ENCODE data around the gene LCN12. TPM values are rescaled to one million over a fixed set of nuclear protein-coding genes. Genes with fewer than 3 reads are reported as not detected.

LCN12 gene
- total RNA-seq, 1 donor from 2014 or later = 1.5 TPM

DNA sequence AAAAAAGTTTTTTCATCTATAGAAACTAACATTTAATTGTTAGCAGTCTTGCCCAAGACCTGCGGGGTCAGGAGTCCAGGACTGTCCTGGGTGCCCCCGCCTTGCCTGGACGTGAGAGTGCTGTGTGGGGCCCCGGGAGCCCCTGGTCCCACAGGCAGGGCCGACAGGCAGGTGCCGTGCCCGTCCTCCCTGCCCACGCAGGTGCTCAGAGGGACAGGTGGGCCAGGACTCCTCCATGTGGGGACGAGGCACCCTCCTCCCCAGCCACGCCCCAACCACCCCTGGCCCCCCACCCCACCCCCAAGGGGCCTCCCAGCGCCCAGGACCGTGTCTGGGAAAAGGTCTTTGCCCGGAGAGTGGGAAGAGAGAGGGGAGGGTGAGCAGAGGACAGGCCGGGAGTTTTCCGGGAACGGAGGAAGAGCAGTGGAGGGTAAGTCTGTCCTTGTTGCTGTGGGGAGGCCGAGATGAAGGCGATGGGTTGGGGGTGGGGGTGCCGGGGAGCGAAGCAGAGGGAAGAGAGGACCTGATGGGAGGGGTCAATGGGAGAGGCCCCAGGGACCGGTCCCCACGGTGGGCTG is 2.7 kb upstream of the LCN12 start:
- TF ChIP-seq, protein P1, sequence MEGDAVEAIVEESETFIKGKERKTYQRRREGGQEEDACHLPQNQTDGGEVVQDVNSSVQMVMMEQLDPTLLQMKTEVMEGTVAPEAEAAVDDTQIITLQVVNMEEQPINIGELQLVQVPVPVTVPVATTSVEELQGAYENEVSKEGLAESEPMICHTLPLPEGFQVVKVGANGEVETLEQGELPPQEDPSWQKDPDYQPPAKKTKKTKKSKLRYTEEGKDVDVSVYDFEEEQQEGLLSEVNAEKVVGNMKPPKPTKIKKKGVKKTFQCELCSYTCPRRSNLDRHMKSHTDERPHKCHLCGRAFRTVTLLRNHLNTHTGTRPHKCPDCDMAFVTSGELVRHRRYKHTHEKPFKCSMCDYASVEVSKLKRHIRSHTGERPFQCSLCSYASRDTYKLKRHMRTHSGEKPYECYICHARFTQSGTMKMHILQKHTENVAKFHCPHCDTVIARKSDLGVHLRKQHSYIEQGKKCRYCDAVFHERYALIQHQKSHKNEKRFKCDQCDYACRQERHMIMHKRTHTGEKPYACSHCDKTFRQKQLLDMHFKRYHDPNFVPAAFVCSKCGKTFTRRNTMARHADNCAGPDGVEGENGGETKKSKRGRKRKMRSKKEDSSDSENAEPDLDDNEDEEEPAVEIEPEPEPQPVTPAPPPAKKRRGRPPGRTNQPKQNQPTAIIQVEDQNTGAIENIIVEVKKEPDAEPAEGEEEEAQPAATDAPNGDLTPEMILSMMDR (IDR thresholded peaks at IDR 0.05; ENCODE audit: unreplicated experiment) = no peak
- DNase-seq (ENCODE audit: low spot score) = no peak
- peaks cover 6% of the 10 kb centered on the region for H3K27me3 Mint-ChIP-seq (ENCODE audit: unreplicated experiment)
- no peak overlapping the region for H3K27ac Mint-ChIP-seq (ENCODE audit: unreplicated experiment)
- H3K4me3 Mint-ChIP-seq (ENCODE audit: unreplicated experiment) = no peak overlapping the region
- no peaks in the 10 kb centered on the region for H3K9me3 Mint-ChIP-seq (ENCODE audit: unreplicated experiment)
- H3K4me1 Mint-ChIP-seq (ENCODE audit: unreplicated experiment) = no peaks in the 10 kb centered on the region
- no peaks in the 10 kb centered on the region for H3K36me3 Mint-ChIP-seq (ENCODE audit: low read depth, unreplicated experiment)

DNA sequence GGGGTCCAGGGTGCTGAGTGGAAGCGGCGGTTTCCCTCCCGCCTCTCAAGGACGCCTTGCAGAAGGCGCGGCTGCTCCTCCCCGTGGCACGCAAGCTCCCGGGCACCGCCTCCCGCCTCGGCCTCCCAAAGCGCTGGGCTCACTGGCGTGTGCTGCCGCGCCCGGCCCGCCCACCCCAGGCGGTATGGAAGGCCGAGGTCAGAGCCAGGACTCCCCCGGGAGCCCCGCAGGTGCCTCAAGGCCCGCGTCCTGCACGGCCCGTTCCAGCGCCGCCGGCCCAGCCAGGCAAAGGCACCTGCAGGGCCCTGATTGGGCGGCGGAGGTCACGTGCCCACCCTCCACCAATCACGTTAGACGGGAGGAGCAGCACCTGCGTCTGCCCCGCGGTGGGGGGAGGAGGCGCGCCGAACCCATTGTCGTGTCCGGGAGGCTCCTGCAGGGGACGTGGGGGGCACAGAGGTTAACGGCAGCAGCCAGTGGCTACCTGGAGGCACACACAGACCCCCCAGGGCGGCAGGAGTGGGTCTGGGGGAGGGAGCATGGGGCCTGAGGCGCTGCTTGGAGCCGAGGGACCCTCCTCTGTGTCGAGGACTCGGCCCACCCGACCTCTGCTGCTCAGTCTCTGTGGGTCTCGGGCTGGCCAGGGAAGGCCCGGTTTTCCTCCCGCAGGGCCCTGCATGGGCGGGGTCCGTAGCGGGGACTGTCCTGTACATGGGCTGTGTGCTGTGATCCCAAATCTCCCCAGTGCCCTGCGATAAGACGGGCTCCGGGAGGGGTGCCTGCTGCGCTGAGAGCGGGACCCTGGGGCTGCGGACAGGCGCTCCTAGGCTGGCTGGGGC is 2.0 kb upstream of the LCN12 start:
- no peaks in the 10 kb centered on the region for H3K4me1 Mint-ChIP-seq (ENCODE audit: unreplicated experiment)
- H3K27me3 Mint-ChIP-seq (ENCODE audit: unreplicated experiment) = peaks cover 4% of the 10 kb centered on the region
- H3K9me3 Mint-ChIP-seq (ENCODE audit: unreplicated experiment) = no peaks in the 10 kb centered on the region
- TF ChIP-seq, protein P1 (IDR thresholded peaks at IDR 0.05; ENCODE audit: unreplicated experiment) = no peak
- no peaks in the 10 kb centered on the region for H3K36me3 Mint-ChIP-seq (ENCODE audit: low read depth, unreplicated experiment)
- no peak overlapping the region for H3K27ac Mint-ChIP-seq (ENCODE audit: unreplicated experiment)
- DNase-seq (ENCODE audit: low spot score) = peak; percentile 89
- H3K4me3 Mint-ChIP-seq (ENCODE audit: unreplicated experiment) = peak overlapping the region; percentile 76

DNA sequence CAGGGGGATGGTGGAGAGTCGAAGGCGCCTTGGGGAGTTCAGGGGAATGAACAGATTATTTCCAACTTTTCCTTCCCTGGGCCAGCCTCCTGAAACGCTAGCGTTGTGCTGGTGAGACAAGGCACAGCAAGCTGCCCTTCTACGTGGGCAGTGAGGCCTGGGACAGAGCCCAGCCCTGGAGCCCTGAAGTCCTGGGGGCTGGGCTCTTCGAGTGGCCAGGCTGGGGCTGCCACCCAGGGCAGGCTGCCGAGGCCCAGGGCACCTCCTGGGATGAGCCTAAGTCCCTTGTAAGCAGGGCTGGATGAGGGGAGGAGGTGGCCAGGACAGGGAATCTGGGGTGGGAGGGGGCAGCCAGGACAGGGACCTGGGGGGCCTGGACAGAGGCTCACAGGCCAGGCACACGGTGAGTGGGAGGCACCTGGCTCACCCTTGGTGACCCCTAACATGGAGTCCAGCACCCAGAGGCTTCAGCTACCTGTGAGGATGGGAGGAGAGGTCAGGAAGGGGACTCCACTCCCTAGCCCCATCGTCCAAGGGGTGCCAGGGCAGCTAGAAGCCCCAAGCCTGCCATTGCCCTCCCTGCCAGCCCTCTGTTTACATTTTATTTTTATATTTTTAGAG is 1.3 kb upstream of the LCN12 start:
- TF ChIP-seq, protein P1 (IDR thresholded peaks at IDR 0.05; ENCODE audit: unreplicated experiment) = no peak
- no peak for DNase-seq (ENCODE audit: low spot score)
- peaks cover 4% of the 10 kb centered on the region for H3K27me3 Mint-ChIP-seq (ENCODE audit: unreplicated experiment)
- no peak overlapping the region for H3K27ac Mint-ChIP-seq (ENCODE audit: unreplicated experiment)
- H3K9me3 Mint-ChIP-seq (ENCODE audit: unreplicated experiment) = no peaks in the 10 kb centered on the region
- peak overlapping the region; percentile 76 for H3K4me3 Mint-ChIP-seq (ENCODE audit: unreplicated experiment)
- H3K4me1 Mint-ChIP-seq (ENCODE audit: unreplicated experiment) = no peaks in the 10 kb centered on the region
- no peaks in the 10 kb centered on the region for H3K36me3 Mint-ChIP-seq (ENCODE audit: low read depth, unreplicated experiment)

DNA sequence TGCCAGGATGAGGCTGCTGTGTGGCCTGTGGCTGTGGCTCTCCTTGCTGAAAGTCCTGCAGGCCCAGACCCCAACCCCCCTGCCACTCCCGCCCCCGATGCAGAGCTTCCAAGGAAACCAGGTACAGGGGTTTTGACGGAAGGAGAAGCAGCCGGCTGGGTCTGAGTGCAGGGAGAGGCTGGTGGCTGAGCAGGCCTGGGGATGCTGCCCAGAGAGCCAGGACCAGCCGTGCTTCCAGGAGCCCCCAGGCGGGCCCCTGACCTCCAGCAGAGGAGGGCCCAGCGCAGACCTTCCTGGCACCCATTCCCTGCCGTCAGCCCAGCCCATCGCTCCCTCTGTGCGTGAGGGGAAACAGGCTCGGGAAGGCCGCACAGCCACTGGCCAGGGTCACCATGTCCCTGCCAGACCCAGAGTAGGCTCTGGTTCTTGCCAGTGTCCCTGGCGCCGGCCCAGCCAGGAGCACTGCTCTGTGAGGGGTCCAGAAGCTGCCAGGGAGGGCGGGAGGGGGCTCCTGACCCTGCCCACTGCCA is 313 bp downstream of the LCN12 start:
- H3K36me3 Mint-ChIP-seq (ENCODE audit: low read depth, unreplicated experiment) = no peaks in the 10 kb centered on the region
- TF ChIP-seq, protein P1 (IDR thresholded peaks at IDR 0.05; ENCODE audit: unreplicated experiment) = no peak
- H3K27me3 Mint-ChIP-seq (ENCODE audit: unreplicated experiment) = peaks cover 4% of the 10 kb centered on the region
- no peaks in the 10 kb centered on the region for H3K9me3 Mint-ChIP-seq (ENCODE audit: unreplicated experiment)
- no peaks in the 10 kb centered on the region for H3K4me1 Mint-ChIP-seq (ENCODE audit: unreplicated experiment)
- H3K27ac Mint-ChIP-seq (ENCODE audit: unreplicated experiment) = no peak overlapping the region
- H3K4me3 Mint-ChIP-seq (ENCODE audit: unreplicated experiment) = no peak overlapping the region
- DNase-seq (ENCODE audit: low spot score) = no peak

Data from endothelial cell (in vitro differentiated cells).